DMS53 treated with DMSO at 0.1 percent for 48 hours (cell line): Measurements from ENCODE around the gene SLC7A8.

Experiments used
- DNase-seq: peaks from one replicate; lab custom pipeline; 2025; ENCODE audit not compliant: unreplicated experiment; lab: John Stamatoyannopoulos, UW

The SLC7A8 gene

DNA sequence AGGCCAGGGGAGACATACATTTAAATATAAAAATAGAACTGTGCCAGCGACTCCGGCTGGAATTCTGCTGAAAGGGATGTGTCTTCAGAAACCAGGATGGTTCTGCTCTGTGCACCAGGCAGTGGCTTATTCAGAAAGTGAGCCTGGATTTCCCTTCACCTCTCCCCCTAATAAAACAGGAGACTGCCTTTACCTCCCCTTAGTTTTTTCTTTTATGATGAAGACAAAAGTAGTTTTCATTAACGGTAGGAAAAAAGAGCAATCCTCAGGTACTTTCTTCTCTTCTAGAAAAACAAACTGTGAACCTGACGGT is 346 bp downstream of the SLC7A8 start:
- no peak for DNase-seq

DNA sequence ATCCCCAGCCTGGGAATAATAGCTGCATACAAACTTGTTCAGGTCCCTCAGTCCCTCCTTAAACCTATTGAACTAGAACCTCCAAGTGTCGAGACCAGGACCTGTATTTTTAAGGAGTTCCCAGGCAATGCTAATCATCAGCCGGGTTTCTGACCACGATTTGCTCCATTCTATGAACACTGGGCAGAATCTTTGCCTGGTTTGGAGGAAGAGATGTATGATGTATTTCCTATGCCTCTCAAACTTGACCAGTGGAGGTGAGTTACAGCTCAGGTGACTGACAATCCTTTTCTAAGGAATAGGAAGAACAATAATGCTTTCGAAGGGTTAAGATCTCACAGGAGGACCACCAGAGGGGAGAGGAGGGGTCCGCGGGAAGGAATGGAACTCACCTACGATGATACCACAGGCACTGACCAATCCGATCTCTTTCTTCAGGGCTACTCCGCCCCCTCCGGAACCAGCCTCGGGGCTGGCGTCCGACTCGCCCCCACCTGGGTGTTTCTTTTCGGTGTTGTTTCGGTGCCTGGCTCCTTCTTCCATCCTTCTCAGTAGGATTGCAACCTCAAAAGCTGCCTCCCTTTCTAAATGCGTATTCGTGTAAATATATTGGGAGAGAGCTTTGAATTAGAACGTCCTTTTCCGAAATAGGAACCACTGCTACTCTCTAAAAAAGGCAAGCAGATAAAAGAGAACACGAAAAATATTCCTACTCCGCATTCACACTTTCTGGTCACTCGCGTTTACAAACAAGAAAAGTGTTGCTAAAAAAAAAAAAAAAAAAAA is 895 bp downstream of the SLC7A8 start:
- no peak for DNase-seq

DNA sequence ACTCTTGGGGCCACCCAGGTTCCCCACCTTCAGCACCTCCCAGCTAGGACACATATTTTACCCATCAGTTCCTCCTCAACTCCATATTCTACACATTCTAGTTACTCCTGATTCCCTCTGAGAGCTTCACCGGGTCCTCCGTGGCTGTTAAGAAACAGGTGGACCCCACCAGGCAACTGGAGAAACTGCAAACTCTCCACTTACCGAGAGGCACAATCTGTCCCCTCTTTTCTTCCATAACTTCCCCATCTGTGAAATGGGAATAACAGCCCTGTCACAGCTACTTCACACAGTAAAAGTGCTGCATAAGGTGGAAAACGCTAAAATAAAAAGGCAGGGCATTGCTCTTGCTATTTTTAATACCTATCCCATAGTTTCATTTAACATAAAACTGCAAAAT is 1.5 kb downstream of the SLC7A8 start:
- no peak for DNase-seq

DNA sequence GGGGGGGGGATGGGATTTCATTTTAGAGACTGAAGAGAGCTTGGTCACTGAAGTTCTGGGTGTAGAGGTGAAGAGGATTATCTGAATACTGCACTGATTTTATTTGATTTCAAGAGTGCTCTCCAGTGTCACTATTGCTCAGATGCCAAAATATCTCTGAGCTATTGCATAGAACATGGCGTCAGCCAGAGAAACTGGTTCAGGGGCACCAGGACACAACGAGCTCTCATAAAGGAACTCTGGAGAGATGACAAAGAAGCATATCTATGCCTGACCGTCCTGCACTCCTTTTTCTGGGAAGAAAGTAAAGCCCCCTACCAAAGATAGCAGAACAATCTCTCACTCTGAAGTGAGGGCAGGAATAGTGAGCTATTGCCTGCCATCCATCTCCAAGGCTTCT is 2.0 kb downstream of the SLC7A8 start:
- no peak for DNase-seq

DNA sequence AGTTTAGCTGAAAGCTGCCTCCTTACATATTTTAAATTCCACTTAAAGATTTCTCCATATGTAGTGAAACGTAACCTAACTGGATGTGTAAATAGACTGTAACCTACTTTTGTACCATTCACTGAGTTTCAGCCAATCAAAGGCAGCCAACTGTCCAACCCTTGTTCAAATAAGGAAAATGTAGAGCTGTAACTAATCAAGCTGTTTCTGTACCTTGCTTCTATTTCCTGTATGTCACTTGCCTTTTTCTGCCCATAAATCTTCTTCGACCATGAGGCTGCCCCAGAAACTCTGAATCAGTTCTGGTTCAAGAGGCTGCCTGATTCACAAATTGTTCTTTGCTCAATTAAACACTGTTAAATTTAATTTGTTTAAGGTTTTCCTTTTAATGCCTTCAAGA is 6.3 kb downstream of the SLC7A8 start:
- DNase-seq, result no peak

DNA sequence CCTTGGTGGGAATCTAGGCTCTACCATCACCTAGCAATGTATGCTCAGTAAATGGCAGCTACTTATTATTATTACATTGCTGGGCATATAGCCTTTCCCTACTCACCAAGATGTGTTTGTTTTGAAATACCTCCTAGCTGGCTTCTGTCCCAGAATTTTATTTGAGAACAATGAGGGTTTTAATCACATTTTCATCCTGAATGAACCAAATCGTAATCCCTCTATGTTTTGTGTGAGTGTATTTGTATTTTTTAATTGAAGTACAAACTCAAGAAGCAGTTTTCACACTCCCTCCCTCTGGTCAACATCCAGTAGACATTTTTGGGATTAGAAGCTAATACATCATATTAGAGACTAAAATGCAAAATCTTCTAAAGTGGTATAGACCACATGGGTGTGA is 7.6 kb downstream of the SLC7A8 start:
- no peak for DNase-seq

DNA sequence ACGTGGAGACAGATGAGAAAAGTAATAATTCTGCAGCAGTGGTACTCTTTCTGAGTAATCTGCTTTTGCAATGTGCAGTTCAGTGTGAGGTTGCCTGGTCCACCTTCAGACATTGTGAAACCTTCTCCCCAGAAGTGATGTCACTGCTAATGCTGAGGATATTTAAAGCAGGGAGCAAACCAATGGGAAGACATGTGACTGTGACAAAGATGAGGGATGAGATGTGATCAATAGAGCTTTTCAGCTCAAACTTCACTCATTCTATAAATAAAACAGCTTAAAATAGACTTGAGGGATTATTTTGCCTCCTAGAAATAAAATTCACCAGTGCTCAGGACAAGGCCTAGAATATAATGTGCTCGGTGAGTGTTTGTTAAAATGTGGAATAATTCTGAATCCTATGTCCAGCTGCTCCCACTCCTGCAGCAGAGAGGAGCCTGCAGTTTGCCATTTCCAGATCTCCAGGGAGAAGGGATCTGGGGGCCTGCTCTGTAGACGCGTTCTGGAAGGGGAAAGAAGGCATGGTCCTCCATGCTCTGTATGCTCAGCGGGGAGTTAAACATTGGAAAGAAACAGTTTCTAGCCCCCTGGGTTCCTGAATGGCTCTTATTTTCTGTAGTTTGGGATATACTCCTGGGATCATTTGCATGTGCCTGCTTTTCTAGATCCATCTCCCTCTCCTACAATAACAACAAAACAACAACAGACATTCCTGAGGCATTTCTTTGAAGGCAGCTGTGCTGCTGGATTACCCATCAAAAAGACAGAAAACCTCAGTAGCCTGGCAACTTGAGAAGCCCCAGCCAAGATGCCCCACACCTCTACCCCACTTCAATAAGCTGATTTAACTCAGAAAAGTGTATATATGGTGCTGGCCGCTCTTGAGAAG is 8.9 kb downstream of the SLC7A8 start:
- DNase-seq, result no peak

DNA sequence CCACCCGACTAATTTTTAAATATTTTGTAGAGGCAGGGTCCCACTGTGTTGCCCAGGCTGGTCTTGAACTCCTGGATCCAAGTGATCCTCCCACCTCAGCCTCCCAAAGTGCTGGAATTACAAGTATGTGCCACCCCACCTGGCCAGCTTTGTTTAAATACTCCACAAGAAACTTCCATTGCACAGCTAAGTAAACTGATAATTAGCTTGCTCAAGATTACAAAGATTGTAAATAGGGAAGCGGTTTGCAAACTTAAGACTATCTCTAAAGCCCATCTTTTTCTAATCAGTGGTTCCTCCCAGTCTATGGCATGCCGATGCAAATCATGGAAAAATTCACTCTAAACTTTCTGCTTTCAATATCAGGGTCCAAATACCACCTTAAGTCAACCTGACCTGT is 9.7 kb downstream of the SLC7A8 start:
- DNase-seq, result no peak

DNA sequence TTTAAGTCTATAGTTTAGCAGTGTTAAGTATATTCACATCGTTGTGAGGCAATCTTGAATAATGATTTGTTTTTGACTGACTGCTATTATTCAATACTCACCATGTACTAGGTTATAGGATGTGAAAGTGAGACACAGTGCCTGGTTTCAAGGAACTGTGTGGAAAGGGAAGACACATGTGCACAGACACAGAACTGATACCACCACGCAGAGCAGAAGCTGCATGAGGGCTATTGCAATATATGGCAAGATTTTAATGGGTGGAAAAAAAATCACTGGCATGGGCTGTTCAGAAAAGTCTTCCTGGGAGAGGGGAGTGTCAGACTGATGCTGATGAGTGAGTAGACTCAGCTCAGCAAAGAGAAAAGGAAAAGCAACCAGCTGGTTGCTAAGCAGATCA is 10.4 kb downstream of the SLC7A8 start:
- DNase-seq, result no peak

DNA sequence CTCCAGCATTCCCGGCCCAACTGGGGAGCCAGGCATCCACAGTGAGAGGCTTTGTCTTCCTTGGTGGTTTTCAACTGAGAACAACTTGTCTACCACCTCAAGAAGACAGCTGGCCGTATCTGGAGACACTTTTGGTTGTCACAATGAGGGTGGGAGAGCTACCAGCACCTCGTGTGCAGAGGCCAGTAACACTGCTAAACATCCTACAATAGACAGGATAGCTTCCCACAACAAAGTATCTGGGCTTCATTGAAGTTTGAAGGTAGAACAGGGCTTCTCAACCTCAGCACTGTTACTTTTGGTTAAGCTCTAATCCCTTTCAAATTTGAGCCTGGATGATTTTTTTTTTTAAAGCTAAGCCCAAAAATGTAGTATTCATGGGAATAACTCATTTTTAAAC is 10.9 kb downstream of the SLC7A8 start:
- DNase-seq, result no peak

DNA sequence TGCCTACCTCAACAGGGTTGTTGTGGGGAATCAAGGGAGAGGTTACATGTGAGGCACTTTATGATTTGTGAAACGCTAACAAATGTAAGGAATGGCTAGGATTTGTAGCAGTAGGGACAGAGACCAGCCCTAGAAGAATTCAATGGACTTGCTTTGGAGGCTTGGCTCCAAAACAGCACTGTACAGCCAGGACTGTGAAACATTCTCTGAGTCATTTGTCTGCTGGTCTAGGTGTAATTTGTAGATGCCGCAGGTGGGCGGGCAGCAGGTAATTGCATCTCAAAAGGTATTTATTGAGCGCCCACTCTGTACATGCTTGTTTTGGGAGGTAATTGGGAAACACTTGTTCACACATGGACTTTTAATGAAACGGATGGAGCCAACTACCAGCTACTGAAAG is 11.4 kb downstream of the SLC7A8 start:
- DNase-seq, result no peak

DNA sequence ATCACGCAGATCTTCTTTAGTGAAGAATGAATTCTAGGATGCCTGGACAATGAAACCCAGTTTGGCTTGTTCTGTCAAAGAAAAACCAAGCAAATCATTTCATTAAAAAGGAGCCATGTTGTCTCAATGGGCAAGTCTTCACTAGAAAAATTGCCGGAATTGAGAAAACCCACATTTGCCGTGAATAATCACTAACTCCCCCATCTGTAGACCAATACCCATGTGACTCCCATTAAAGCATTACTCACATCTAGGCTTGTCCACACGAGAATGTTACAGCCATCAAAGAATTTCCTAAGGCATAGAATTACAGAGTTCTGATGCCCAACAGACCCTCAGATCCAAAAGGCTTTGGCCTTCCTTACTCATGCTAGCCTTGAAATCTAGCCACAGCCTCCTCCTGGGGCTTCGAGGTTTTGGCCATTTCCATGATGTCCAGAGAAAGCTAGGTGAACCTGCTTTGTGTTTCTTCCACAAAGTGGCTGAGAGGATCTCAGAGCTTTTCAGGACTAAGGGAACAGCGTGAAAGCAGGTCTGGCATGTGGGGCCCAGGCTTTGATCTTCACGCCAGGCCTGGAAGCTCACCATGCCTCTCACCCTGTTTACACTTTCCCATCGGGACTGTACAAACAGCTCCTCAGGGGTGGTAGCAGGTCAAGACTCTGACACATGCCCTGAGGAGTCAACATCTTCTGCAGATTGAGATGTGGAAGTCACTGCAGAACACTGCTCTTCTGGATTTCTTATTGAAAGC is 12.1 kb downstream of the SLC7A8 start:
- DNase-seq, result no peak

DNA sequence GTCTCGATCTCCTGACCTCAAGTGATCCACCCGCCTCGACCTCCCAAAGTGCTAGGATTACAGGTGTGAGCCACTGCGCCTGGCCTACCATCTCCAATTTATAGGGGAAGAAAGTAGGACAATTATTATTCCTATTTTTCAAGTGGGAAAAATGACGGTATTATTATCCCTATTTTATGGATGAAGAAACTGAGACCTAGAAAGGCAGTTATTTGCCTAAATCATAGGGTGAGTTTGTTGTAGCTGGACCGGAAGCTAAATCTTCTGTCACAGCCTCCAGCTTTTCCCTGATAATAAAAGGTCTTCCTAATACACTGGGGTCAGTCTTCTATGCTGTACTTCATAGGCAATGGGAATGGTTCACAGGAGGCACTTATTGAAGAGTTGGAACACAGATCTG is 13.8 kb downstream of the SLC7A8 start:
- DNase-seq, result no peak

DNA sequence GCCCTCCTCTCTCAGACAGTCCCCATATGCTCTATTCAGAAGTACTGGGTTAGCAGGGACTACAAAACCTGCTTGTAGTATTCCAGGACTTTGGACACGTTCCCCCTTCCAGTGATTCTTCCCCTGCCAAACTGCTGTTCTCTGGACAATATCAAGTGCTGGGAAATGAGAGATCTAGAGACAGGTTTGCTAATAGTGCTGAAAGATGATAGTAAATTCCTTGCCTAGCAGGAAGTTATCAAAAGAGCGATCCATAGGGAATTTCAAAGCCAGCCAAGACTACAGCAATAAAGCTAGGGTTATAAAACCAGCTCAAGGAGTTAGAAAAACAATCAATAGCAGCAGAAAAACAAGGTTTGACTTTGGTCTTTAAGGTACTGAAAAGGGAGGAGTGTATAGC is 15.2 kb downstream of the SLC7A8 start:
- no peak for DNase-seq

DNA sequence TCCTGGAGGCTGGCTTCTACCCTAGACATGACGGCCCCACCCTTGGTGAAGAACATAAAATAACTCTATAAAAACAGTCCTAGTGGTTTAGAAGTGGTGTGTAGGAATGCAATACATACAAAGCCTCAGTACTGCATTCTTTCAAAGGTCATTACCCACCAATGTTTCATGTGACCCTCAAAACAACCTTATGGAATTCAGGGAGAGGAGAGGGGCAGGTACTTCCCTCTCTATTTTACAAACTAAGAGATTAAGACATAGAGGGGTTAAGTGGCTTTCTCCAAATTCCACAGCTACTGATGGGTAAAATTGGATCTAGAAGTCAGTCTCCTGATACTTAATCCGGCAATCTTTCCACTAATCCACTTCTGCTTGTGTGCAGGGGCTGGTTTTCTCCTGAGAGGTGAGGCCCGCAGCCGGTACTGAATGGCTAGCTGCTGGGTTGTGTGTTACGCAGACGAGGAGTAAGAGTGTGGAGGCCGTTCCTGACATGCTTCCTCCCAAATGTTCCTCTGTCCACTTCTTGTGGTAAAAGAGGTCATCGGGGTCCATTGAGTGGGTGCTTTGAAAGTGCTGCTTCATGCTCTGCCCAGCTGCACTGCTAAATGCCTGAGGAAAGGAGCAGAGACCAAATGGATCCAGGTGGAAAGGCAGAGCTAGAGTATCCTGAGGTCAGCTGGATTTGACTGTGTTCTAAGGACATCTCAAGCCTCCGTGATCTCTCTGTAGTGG is 16.2 kb downstream of the SLC7A8 start:
- DNase-seq, result no peak

DNA sequence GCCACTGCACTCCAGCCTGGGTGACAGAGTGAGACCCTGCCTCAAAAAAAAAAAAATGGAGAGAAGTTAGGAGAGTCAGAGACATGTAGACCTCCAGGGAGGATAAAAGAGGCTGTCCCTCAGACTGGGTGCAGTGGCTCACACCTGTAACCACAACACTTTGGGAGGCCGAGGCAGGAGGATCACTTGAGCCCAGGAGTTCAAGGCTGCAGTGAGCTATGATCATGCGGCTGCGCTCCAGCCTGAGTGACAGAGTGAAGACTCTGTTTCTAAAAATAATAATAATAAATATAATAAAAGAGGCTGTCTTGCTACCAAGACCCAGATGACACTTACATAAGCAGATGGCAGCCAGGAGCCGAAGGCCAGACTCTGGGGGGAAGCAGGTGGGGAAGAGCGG is 18.5 kb downstream of the SLC7A8 start:
- DNase-seq, result no peak

DNA sequence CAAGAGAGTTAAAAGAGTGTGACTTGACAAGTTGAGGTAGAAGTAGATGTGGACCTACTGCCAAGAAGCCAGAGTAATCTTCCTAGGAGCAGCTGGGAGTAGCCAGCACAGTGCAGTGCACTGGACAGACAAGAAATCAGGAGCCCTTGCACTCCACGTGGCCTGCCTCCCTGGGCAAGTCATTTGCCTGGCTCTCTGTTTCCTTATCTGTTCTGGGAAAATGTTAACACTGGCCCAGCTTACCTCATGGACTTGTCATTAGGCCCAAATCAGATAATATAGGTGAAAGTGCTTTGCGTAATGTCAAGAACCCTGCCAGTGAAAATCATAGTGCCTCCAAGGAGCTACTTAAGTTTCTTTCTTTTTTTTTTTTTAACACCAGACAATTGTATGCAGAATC is 19.2 kb downstream of the SLC7A8 start:
- DNase-seq, result no peak

DNA sequence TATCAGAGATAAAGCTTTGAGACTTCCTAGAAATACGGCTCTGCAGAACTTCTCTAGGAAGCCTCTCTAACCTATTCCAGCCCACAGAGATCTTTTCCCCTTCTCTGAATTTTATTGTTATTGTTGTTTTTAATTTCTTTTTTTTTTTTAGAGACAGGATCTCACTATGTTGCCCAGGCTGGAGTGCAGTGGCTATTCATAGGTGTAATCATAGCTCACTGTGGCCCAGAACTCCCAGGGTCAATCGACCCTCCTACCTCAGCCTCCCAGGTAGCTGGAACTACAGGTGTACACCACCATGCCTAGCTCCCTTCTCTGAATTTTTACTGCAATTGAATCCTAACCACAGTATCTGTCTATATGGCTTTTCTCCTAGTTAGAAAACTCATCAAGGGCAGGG is 19.6 kb downstream of the SLC7A8 start:
- no peak for DNase-seq

DNA sequence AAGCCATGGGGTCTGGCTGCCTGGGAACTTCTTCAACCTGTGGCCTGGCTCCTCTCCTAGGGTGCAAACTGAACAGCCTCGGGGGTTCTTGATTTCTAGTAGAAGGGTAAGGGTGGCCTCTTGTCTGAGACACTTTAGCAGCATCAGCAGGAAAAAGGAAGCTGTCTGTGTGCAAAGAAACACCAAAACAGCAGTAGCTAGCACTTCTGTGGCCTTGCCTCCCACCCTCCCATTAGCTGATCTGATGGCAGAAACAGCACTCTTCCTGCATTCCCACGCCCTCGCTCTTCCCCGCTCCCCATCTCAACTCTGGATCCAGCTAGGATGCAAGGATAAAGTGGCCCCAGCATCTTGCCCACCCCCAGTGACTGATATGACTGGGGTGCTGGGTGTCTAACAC is 20.7 kb downstream of the SLC7A8 start:
- DNase-seq, result no peak

DNA sequence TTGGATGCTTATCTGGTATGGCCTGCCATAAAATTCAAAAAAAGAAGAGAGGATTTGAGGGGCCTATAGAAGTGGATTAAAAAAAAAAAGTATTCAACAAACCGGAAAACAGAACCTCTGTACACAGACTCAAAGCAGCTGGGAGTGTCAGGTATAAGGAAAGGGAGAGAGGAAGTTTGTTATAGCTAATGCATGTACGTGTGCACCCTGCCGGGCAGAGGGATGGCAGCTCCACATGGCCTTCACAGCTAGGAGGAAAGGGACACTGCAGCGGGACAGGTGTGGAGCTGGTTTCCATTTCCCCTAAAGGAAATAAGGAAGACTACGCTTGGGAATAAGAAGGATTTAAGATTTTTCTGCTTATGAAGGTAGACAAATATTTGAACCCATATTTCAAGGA is 21.5 kb downstream of the SLC7A8 start:
- DNase-seq, result no peak

DNA sequence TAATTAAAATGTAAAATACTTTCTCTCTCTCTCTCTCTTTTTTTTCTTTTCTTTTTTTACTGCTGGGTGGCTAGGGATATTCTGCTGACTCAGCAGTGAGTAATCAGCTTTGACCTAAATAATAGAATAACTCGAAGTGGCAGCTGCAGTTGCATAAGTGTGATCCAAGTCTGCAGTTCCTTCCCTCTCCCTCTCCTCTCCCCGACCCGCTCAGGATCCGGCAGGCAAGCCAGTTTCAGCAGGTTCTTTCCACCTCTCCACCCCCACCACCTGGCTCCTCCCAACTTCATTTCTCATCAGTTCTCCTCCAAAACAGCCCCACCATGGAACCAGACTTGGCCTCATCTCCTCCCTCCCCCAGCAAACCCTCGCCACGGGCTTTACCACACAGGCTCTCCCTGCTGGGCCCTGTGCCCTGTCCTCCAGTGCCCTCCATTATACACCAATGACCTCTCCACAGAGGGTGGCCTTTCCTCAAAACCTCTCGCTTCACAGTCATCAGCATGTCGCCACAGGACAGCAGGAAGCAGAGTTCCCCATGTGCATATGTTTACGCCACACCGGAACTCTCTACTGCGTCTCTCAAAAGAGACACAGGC is 22.4 kb downstream of the SLC7A8 start:
- DNase-seq, result no peak
